ENCODE measurements around the gene ISY1.
"Not testable (repeated sequence)": the region's sequence is repeated elsewhere in the genome, so short reads cannot be mapped to it uniquely, and the experiment has no call there.

Gene ISY1

DNA sequence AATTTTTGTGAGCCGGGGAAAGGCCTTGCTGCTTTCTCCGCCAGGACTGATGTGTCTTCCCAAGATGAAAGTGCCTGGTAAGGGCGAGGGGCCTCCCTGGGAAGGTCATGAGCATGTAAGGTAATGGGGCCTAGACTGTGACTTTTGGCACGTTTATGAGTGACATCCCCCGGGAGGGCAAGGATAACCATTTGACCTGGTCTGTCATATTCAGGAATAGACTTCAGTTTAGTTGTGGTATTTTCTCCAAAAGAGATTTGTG lies 23.5 kb upstream of the ISY1 start:
- H3K27me3 ChIP-seq (ENCODE audit: control insufficient read depth, insufficient read depth, low read length) = no peaks in the 10 kb centered on the region
- peak overlapping the region; percentile 96 for H3K4me3 ChIP-seq (ENCODE audit: low read length)
- peak overlapping the region; percentile 100 for H3K9ac ChIP-seq (ENCODE audit: low read length)
- peak overlapping the region; percentile 99 for H3K27ac ChIP-seq (ENCODE audit: low read depth, low read length)
- peaks cover 17% of the 10 kb centered on the region for H3K4me1 ChIP-seq (ENCODE audit: control insufficient read depth, insufficient read depth, low read length)
- peaks cover 2% of the 10 kb centered on the region for H3K36me3 ChIP-seq (ENCODE audit: control insufficient read depth, insufficient read depth, low read length)

GRCh38 chr3:129183569-129184395 lies 22.9 kb upstream of the ISY1 start, which contains the start of gene CNBP:
TSS of gene CNBP (minus strand) at chr3:129183896. CDS start at chr3:129171757, 12,139 bp downstream.
- Histone ChIP-seq H3K27me3 (ENCODE audit: control insufficient read depth, insufficient read depth, low read length) (no peaks in the 10 kb centered on the region), H3K4me1 (ENCODE audit: control insufficient read depth, insufficient read depth, low read length) (peaks cover 20% of the 10 kb centered on the region), H3K36me3 (ENCODE audit: control insufficient read depth, insufficient read depth, low read length) (peaks cover 2% of the 10 kb centered on the region), H3K9ac (ENCODE audit: low read length) (peak within 1 kb of the TSS; percentile 100), H3K27ac (ENCODE audit: low read depth, low read length) (peak within 1 kb of the TSS; percentile 99), H3K4me3 (ENCODE audit: low read length) (peak within 1 kb of the TSS; percentile 96)

GRCh38 chr3:129182390-129183185 lies 21.7 kb upstream of the ISY1 start:
- no peaks in the 10 kb centered on the region for H3K27me3 ChIP-seq (ENCODE audit: control insufficient read depth, insufficient read depth, low read length)
- H3K4me1 ChIP-seq (ENCODE audit: control insufficient read depth, insufficient read depth, low read length) = peaks cover 20% of the 10 kb centered on the region
- H3K9ac ChIP-seq (ENCODE audit: low read length) = peak overlapping the region; percentile 98
- H3K36me3 ChIP-seq (ENCODE audit: control insufficient read depth, insufficient read depth, low read length) = peaks cover 2% of the 10 kb centered on the region
- H3K4me3 ChIP-seq (ENCODE audit: low read length) = peak overlapping the region; percentile 92
- H3K27ac ChIP-seq (ENCODE audit: low read depth, low read length) = peak overlapping the region; percentile 99

DNA sequence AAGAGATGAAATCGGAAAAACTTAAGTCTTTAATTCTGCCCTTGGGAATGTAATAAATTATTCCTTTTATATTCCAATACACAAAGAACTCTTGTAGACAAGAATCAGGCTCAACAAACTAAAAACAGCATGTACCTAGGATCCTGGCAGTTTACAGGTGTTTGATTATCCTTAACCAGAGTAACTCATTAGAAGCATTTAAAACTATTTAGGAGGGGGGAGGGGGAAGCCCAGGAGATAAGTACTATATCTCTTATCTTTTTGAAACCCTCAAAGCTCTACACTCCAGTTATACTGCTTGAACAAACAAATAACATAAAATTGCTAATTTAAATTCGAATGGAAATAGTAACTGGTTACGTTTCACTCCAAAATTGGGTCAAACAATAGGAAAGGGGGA lies 21.0 kb upstream of the ISY1 start:
- H3K36me3 ChIP-seq (ENCODE audit: control insufficient read depth, insufficient read depth, low read length) = peaks cover 2% of the 10 kb centered on the region
- peak overlapping the region; percentile 99 for H3K27ac ChIP-seq (ENCODE audit: low read depth, low read length)
- peak overlapping the region; percentile 92 for H3K4me3 ChIP-seq (ENCODE audit: low read length)
- peaks cover 20% of the 10 kb centered on the region for H3K4me1 ChIP-seq (ENCODE audit: control insufficient read depth, insufficient read depth, low read length)
- peak overlapping the region; percentile 98 for H3K9ac ChIP-seq (ENCODE audit: low read length)
- H3K27me3 ChIP-seq (ENCODE audit: control insufficient read depth, insufficient read depth, low read length) = no peaks in the 10 kb centered on the region

- Histone ChIP-seq H3K4me1 (ENCODE audit: control insufficient read depth, insufficient read depth, low read length) (peaks cover 23% of the 10 kb centered on the region), H3K9ac (ENCODE audit: low read length) (no peak overlapping the region), H3K27me3 (ENCODE audit: control insufficient read depth, insufficient read depth, low read length) (no peaks in the 10 kb centered on the region), H3K4me3 (ENCODE audit: low read length) (peak overlapping the region; percentile 0), H3K27ac (ENCODE audit: low read depth, low read length) (peak overlapping the region; percentile 24), H3K36me3 (ENCODE audit: control insufficient read depth, insufficient read depth, low read length) (peaks cover 2% of the 10 kb centered on the region)
Measured at GRCh38 chr3:129180461-129180860, 19.6 kb upstream of the ISY1 start.

DNA sequence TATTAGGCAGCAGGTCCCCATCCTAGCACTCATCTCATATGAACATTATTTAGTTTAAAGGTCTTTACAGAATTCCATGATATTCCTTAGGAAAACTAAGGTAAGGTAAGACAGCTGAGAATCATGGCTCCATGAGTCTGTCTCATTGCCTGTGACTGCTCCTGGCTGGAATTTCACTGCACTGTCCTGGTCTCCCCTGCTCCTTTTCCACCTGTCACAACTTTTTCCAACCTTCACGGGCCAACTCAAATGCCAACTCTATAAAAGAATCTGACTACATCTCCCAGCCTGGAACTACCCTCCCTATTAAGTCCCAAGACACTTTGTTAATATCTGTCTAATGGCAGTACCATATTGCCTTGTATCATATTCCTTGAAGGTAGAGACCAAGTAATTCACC lies 15.2 kb upstream of the ISY1 start:
- Histone ChIP-seq H3K36me3 (ENCODE audit: control insufficient read depth, insufficient read depth, low read length) (peaks cover 6% of the 10 kb centered on the region), H3K27me3 (ENCODE audit: control insufficient read depth, insufficient read depth, low read length) (no peaks in the 10 kb centered on the region), H3K4me1 (ENCODE audit: control insufficient read depth, insufficient read depth, low read length) (peaks cover 29% of the 10 kb centered on the region), H3K27ac (ENCODE audit: low read depth, low read length) (no peak overlapping the region), H3K9ac (ENCODE audit: low read length) (no peak overlapping the region), H3K4me3 (ENCODE audit: low read length) (no peak overlapping the region)

- H3K36me3 ChIP-seq (ENCODE audit: control insufficient read depth, insufficient read depth, low read length) = peaks cover 19% of the 10 kb centered on the region
- H3K4me1 ChIP-seq (ENCODE audit: control insufficient read depth, insufficient read depth, low read length) = peaks cover 17% of the 10 kb centered on the region
- H3K27me3 ChIP-seq (ENCODE audit: control insufficient read depth, insufficient read depth, low read length) = no peaks in the 10 kb centered on the region
- H3K9ac ChIP-seq (ENCODE audit: low read length) = no peak overlapping the region
- H3K4me3 ChIP-seq (ENCODE audit: low read length) = no peak overlapping the region
- no peak overlapping the region for H3K27ac ChIP-seq (ENCODE audit: low read depth, low read length)
Measured at GRCh38 chr3:129173725-129174124, 12.9 kb upstream of the ISY1 start.

- Histone ChIP-seq H3K4me3 (ENCODE audit: low read length) (no peak overlapping the region), H3K4me1 (ENCODE audit: control insufficient read depth, insufficient read depth, low read length) (peaks cover 17% of the 10 kb centered on the region), H3K27me3 (ENCODE audit: control insufficient read depth, insufficient read depth, low read length) (no peaks in the 10 kb centered on the region), H3K9ac (ENCODE audit: low read length) (no peak overlapping the region), H3K27ac (ENCODE audit: low read depth, low read length) (no peak overlapping the region), H3K36me3 (ENCODE audit: control insufficient read depth, insufficient read depth, low read length) (peaks cover 19% of the 10 kb centered on the region)
Measured at GRCh38 chr3:129173206-129173605, 12.3 kb upstream of the ISY1 start.

GRCh38 chr3:129166579-129167332 lies 5.9 kb upstream of the ISY1 start:
- H3K4me1 ChIP-seq (ENCODE audit: control insufficient read depth, insufficient read depth, low read length) = peaks cover 5% of the 10 kb centered on the region
- H3K36me3 ChIP-seq (ENCODE audit: control insufficient read depth, insufficient read depth, low read length) = peaks cover 24% of the 10 kb centered on the region
- no peaks in the 10 kb centered on the region for H3K27me3 ChIP-seq (ENCODE audit: control insufficient read depth, insufficient read depth, low read length)
- H3K27ac ChIP-seq (ENCODE audit: low read depth, low read length) = no peak overlapping the region
- no peak overlapping the region for H3K4me3 ChIP-seq (ENCODE audit: low read length)
- no peak overlapping the region for H3K9ac ChIP-seq (ENCODE audit: low read length)

- H3K27ac ChIP-seq (ENCODE audit: low read depth, low read length); H3K4me3 ChIP-seq (ENCODE audit: low read length); H3K9ac ChIP-seq (ENCODE audit: low read length); H3K27me3 ChIP-seq (ENCODE audit: control insufficient read depth, insufficient read depth, low read length); H3K4me1 ChIP-seq (ENCODE audit: control insufficient read depth, insufficient read depth, low read length): not testable (repeated sequence)
- peaks cover 15% of the 10 kb centered on the region for H3K36me3 ChIP-seq (ENCODE audit: control insufficient read depth, insufficient read depth, low read length)
Measured at GRCh38 chr3:129165594-129165993, 4.7 kb upstream of the ISY1 start.

DNA sequence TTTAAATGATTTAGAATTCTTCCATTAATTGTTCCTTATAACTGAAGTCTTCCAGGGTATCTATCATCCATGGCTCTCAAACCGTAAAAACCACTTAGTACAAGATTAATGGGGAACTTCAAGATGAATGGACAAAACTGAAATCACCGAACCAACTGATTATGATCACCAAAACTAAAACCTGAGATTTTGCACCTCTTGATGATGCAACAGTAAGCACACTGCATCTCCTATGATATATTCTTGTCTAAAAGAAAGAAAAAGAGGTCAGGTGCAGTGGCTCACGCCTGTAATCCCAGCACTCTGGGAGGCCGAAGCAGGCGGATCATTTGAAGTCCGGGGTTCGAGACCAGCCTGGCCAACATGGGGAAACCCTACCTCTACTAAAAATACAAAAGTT lies 3.6 kb upstream of the ISY1 start:
- peaks cover 5% of the 10 kb centered on the region for H3K36me3 ChIP-seq (ENCODE audit: control insufficient read depth, insufficient read depth, low read length)
- H3K4me3 ChIP-seq (ENCODE audit: low read length) = no peak overlapping the region
- H3K27ac ChIP-seq (ENCODE audit: low read depth, low read length) = no peak overlapping the region
- peaks cover 11% of the 10 kb centered on the region for H3K4me1 ChIP-seq (ENCODE audit: control insufficient read depth, insufficient read depth, low read length)
- H3K27me3 ChIP-seq (ENCODE audit: control insufficient read depth, insufficient read depth, low read length) = no peaks in the 10 kb centered on the region
- no peak overlapping the region for H3K9ac ChIP-seq (ENCODE audit: low read length)
